GM13977 (cell line): ENCODE results near the gene CHST11.

Source experiments
- DNase-seq: peaks from one replicate; pipeline ENCODE4 v3.0.0; 2012; ENCODE audit warnings: low spot score
- in situ Hi-C: fragments of 300-500 bp; cut with MboI; formaldehyde crosslinking; loops from one replicate; pipeline ENCODE4 v1.12.0; 2022; ENCODE audit warnings: low sequenced_read_pairs, low pct_unique_long_range_greater_than_20kb, mixed read lengths, inconsistent platforms; ENCODE audit not compliant: unreplicated experiment
- TF ChIP-seq, protein P1 (sequence below): IDR thresholded peaks from 2 replicates; pipeline ENCODE4 v1.5.1; 2012; ENCODE audit warnings: mild to moderate bottlenecking, control low read depth; ENCODE audit not compliant: insufficient read depth; ENCODE audit errors: extremely low read depth, missing control alignments

The CHST11 gene

DNA sequence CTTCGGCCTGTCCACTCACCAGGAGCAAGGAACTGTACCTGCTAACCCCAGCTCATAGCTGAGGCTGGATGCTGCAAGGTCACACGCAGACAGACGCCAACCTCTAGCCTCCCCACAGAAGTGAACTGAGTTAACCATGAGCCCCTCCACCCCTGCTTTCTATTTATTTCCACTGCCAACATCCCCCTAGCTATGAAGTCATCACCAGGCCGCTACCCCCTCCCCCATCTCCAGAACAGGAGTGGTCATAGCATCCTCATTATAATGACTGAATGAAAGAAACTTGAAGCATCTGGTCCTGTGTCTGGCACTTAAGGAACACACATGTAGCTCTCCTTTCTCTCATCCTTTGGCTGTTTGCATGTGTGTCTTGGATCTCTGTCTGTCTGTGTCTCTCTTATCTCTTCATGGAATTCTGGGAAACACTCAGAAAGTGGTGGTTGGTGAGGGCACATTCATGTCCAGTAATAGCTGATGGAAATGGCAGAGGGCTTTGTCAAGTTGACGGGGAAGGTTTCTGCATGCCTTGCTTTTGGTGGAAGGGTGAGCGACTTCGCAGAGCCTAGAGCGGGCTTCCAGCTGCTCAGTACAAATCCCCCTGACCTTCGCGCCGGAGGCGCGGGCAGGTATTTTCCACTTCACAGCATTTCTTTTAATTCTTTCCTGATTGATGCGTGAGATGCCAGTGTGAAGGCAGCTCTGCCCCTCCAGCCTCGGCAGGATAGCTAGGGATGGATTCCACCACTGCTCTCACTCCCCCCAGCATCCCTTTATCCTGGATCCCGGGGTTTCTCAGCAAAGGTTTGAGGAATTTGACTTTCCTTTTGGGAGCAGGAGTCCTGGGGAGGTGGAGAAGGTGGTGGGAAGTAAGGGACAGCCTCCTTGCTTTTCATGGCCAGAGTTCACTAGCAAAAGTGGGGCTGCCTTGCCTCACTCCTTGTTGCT is 198.2 kb downstream of the CHST11 start:
- TF ChIP-seq, protein P1, sequence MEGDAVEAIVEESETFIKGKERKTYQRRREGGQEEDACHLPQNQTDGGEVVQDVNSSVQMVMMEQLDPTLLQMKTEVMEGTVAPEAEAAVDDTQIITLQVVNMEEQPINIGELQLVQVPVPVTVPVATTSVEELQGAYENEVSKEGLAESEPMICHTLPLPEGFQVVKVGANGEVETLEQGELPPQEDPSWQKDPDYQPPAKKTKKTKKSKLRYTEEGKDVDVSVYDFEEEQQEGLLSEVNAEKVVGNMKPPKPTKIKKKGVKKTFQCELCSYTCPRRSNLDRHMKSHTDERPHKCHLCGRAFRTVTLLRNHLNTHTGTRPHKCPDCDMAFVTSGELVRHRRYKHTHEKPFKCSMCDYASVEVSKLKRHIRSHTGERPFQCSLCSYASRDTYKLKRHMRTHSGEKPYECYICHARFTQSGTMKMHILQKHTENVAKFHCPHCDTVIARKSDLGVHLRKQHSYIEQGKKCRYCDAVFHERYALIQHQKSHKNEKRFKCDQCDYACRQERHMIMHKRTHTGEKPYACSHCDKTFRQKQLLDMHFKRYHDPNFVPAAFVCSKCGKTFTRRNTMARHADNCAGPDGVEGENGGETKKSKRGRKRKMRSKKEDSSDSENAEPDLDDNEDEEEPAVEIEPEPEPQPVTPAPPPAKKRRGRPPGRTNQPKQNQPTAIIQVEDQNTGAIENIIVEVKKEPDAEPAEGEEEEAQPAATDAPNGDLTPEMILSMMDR, result no peak
- in situ Hi-C loops, result no loop called here
- DNase-seq, result no peak

DNA sequence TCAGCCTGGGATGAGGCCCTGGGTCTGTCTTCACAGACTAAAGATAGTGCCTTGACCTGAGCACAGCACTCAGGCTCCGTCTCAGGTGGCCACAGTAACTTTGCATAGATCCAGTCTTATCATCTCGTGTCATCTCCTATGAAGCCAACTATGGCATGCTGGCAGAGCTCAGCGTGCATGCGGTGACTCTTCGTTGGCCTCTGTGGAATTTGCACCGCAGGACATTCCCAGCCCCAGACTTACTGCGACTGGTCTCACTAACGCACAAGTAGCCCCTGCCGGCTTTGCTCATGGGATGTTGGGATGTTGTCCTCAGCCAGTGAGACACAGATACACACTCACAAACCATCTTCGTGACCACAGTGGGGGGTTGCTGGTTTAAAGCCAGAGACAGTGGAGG is 199.6 kb downstream of the CHST11 start:
- in situ Hi-C loops, result no loop called here
- TF ChIP-seq, protein P1, result no peak
- DNase-seq, result no peak

DNA sequence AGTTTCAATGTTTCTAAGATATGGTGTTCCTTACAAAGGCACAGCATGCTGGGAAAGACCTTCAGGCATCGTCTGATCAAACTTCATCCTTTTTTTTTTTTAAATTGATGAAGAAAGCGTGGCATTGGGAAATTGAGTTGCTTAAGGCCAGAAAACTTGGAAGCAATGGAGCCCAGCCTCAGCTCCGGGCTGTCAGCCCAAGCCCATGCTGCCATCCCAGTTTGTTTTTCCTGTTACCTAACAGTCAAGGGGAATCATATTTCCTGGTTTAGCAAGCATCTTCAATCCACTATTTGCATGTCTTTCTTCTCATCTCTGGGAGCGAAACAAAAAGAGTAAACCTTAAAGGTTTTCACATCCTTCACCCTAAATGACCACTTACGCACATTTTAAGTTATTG is 200.2 kb downstream of the CHST11 start:
- DNase-seq, result no peak
- in situ Hi-C loops, result no loop called here
- TF ChIP-seq, protein P1, result no peak

DNA sequence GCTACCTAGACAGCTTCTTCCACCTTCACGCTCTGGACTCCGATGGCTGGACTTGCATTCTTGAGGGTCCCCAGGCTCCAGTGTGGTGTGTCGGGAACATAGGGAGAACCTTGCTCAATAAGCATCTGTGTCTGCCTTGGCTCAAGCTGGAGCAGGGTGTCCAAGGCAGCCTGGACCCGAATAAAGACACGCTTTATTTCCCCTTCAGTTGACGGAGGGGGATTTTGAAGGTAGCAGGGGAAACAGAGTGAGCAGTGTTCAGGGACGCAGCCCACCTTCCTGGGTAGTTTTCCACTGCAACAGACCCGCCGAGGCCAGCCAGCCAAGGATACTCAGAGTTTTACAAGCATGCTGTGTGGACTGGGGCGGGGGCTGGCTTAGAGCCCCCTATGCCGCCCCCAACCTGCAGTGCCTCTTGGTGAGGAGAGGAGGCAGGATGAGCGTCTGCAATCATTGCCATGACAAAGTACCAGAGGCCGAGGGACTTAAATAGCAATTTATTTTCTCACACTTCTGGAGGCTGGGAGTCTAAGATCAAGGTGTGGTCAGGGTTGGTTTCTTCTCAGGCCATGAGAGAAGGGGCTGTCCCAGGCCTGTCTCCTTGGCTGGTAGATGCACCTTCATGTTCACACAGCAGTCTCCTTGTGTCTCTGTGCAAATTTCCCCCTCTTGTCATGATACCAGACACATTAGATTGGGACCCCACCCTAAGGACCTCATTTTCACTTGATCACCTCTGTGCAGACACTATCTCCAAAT is 201.2 kb downstream of the CHST11 start:
- no peak for DNase-seq
- TF ChIP-seq, protein P1, result peak; percentile 1
- in situ Hi-C loops, result no loop called here

DNA sequence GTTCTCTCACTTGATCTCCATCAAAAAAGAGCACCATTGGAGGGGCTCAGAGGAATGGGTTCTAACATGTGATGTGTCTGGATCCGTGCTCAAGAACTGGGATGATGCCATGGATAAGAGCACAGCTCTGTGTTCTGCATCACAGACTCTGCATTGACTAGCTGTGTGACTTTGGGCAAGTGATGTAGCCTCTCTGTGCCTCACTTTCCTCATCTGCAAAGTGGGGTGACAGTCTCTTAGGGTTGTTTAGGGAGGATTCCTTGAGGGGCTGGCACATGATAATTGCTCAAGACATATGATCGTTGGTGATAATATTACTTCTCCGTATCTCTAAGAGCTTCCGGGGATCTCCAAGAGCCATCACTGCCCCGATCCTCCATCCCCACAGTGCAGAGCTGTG is 202.3 kb downstream of the CHST11 start:
- no peak for DNase-seq
- in situ Hi-C loops, result no loop called here
- TF ChIP-seq, protein P1, result no peak

DNA sequence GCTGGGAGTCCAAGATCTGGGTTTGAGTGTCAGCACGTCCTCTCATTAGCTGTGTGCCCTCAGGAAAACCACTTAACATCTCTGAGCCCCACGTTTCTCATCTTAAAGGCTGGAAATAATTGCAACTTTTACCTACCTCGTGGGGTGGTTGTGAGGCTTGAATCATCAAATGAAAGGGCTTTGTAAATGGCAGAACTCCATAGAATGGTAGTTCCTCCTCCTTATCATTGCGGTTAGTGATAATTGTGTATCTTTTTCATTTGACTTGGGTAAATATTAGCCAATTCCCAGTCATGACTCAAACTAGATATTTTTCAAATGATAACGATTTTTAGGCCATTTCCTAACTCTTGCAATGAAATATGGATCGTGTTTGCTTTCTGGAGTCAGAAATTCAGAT is 205.5 kb downstream of the CHST11 start:
- TF ChIP-seq, protein P1, result no peak
- in situ Hi-C loops, result no loop called here
- no peak for DNase-seq
